Testis (tissue), 3 donors: ENCODE measurements around the gene PON2. TPM values are rescaled to one million over a fixed set of nuclear protein-coding genes. Genes with fewer than 3 reads are reported as not detected.

Source experiments
- DNase-seq: peaks from one replicate; pipeline ENCODE4 v3.0.0-alpha.2; 2019
- H3K27ac ChIP-seq, 2 donors: fragments of 200-600 bp; sonication (generic); one replicate each; pipeline ENCODE4 v1.5.1; 2019
- H3K27me3 ChIP-seq: fragments of 200-600 bp; sonication (generic); one replicate; pipeline ENCODE4 v1.5.1; 2019
- H3K36me3 ChIP-seq: fragments of 200-600 bp; sonication (generic); one replicate; pipeline ENCODE4 v1.5.1; 2017; ENCODE audit warnings: low read depth; ENCODE audit errors: missing control alignments
- H3K4me1 ChIP-seq: fragments of 200-600 bp; sonication (generic); one replicate; pipeline ENCODE4 v1.5.1; 2019
- H3K4me3 ChIP-seq, 2 donors: fragments of 200-600 bp; sonication (generic); one replicate each; pipeline ENCODE4 v1.5.1; 2017 to 2019
- H3K9me3 ChIP-seq: fragments of 200-600 bp; sonication (generic); one replicate; pipeline ENCODE4 v1.5.1; 2017
- CTCF ChIP-seq, 3 experiments: fragments of 450-650 bp in 2 of 3; fragments of 200-600 bp in 1 of 3; sonication (generic) in 1 of 3; IDR thresholded peaks; one replicate each; pipeline ENCODE4 v1.5.1; 2016 to 2019; ENCODE audit warnings: antibody characterized with exemption in 3 of 3, mild to moderate bottlenecking in 2 of 3, moderate library complexity in 1 of 3
- POLR2A ChIP-seq: fragments of 450-650 bp; IDR thresholded peaks from one replicate; pipeline ENCODE4 v1.6.1; 2017; ENCODE audit warnings: antibody characterized with exemption, mild to moderate bottlenecking, moderate library complexity
- WGBS, 2 donors: methylation state at CpG; one replicate each; pipeline ENCODE4 v1.1.5; 2018; 5-methylcytosine and 5-hydroxymethylcytosine counted together
- intact Hi-C: fragments of 100-400 bp; cut with DNase I; formaldehyde crosslinking; loops from one replicate; pipeline ENCODE4 v1.15.1; 2023; ENCODE audit warnings: low total_unique reads
- polyA plus RNA-seq: library from polyadenylated mRNA; stranded (reverse); fragments of 350-450 nt; fragmentation: Illumina TruSeq; extraction: RNeasy Lipid Tissue Mini Kit (QIAGEN cat#74804); gene quantifications from one replicate; pipeline ENCODE4 v1.2.3, GENCODE V29; 2014; ENCODE audit warnings: low read depth, low replicate concordance; ENCODE audit not compliant: insufficient read depth
- total RNA-seq, 2 donors: library from RNA; depleted of rRNA; stranded (reverse); fragments of >200 nt; gene quantifications; one replicate each; pipeline ENCODE4 v1.2.3, GENCODE V29; 2016

PON2 gene
- total and polyA plus RNA-seq, 3 donors from 2014 or later = 53.4 to 138 (median 108) TPM

GRCh38 chr7:95472581-95473161, 37.8 kb upstream of the PON2 start:
- TF ChIP-seq CTCF (IDR thresholded peaks at IDR 0.05) (no peak), POLR2A (no peak)
- Histone ChIP-seq H3K27ac (no peak overlapping the region), H3K27me3 (no peaks in the 10 kb centered on the region), H3K9me3 (no peaks in the 10 kb centered on the region), H3K4me1 (no peaks in the 10 kb centered on the region), H3K36me3 (no peaks in the 10 kb centered on the region), H3K4me3 (no peak overlapping the region)
- 33 to 36% methylated on average over 7 to 8 of the region's 8 CpGs for WGBS, 2 donors
- DNase-seq = no peak
- intact Hi-C loops = no loop called here

- no peaks in the 10 kb centered on the region for H3K4me1 ChIP-seq
- H3K4me3 ChIP-seq = no peak overlapping the region
- no peak for DNase-seq
- no peaks in the 10 kb centered on the region for H3K9me3 ChIP-seq
- WGBS, 2 donors = 84 to 90% methylated on average over 3 of the region's 3 CpGs
- intact Hi-C loops = no loop called here
- no peak overlapping the region for H3K27ac ChIP-seq
- no peaks in the 10 kb centered on the region for H3K27me3 ChIP-seq
- TF ChIP-seq POLR2A (no peak), CTCF (IDR thresholded peaks at IDR 0.05) (no peak)
- H3K36me3 ChIP-seq = no peaks in the 10 kb centered on the region
Observed at GRCh38 chr7:95471071-95471470, 36.2 kb upstream of the PON2 start.

GRCh38 chr7:95470452-95470851, 35.6 kb upstream of the PON2 start:
- Histone ChIP-seq H3K4me1 (no peaks in the 10 kb centered on the region), H3K27me3 (no peaks in the 10 kb centered on the region), H3K36me3 (no peaks in the 10 kb centered on the region), H3K27ac (no peak overlapping the region), H3K9me3 (no peaks in the 10 kb centered on the region), H3K4me3 (no peak overlapping the region)
- intact Hi-C loops = no loop called here
- TF ChIP-seq CTCF (IDR thresholded peaks at IDR 0.05) = no peak
- no peak for DNase-seq
- WGBS, 2 donors = 28 to 60% methylated on average over 3 of the region's 3 CpGs

GRCh38 chr7:95469848-95470247, 35.0 kb upstream of the PON2 start:
- H3K4me3 ChIP-seq = no peak overlapping the region
- intact Hi-C loops = no loop called here
- no peaks in the 10 kb centered on the region for H3K9me3 ChIP-seq
- 72 to 85% methylated on average over 4 of the region's 4 CpGs for WGBS, 2 donors
- no peaks in the 10 kb centered on the region for H3K4me1 ChIP-seq
- H3K27me3 ChIP-seq = no peaks in the 10 kb centered on the region
- no peak for DNase-seq
- TF ChIP-seq POLR2A = no peak
- no peak for TF ChIP-seq CTCF (IDR thresholded peaks at IDR 0.05)
- no peak overlapping the region for H3K27ac ChIP-seq
- no peaks in the 10 kb centered on the region for H3K36me3 ChIP-seq

- H3K36me3 ChIP-seq = no peaks in the 10 kb centered on the region
- no peaks in the 10 kb centered on the region for H3K9me3 ChIP-seq
- DNase-seq = no peak
- 95 to 98% methylated on average over 1 of the region's 1 CpG for WGBS, 2 donors
- no peaks in the 10 kb centered on the region for H3K27me3 ChIP-seq
- H3K27ac ChIP-seq = no peak overlapping the region
- H3K4me3 ChIP-seq = no peak overlapping the region
- H3K4me1 ChIP-seq = no peaks in the 10 kb centered on the region
- intact Hi-C loops = no loop called here
- no peak for TF ChIP-seq POLR2A
- no peak for TF ChIP-seq CTCF (IDR thresholded peaks at IDR 0.05)
Observed at GRCh38 chr7:95469187-95469586, 34.4 kb upstream of the PON2 start.
